MM.1S (cell line): Measurements from ENCODE around the gene CCR9.

ENCODE experiments used
- DNase-seq: peaks from one replicate; pipeline ENCODE4 v3.0.0-alpha.2; 2015
- H2AFZ ChIP-seq: fragments of 300-600 bp; sonication (generic); 2 replicates; pipeline ENCODE4 v1.6.0; 2016; ENCODE audit warnings: antibody characterized with exemption, low read length
- H3F3A ChIP-seq: fragments of 300-600 bp; sonication (generic); 2 replicates; pipeline ENCODE4 v1.6.1; 2016; ENCODE audit warnings: mild to moderate bottlenecking, antibody characterized with exemption, low read length, moderate library complexity, mixed read lengths; ENCODE audit not compliant: insufficient read depth
- H3K27ac ChIP-seq: fragments of 300-600 bp; sonication (generic); 2 replicates; pipeline ENCODE4 v1.5.1; 2016; ENCODE audit warnings: mild to moderate bottlenecking, low read length
- H3K27me3 ChIP-seq: fragments of 300-600 bp; sonication (generic); replicated peaks from 2 replicates; pipeline ENCODE4 v1.6.0; 2016; ENCODE audit warnings: low read length; ENCODE audit not compliant: insufficient read depth
- H3K36me3 ChIP-seq: fragments of 300-600 bp; sonication (generic); replicated peaks from 2 replicates; pipeline ENCODE4 v1.6.1; 2016; ENCODE audit warnings: mild to moderate bottlenecking, low read length, mixed read lengths; ENCODE audit not compliant: insufficient read depth
- H3K4me1 ChIP-seq: fragments of 300-600 bp; sonication (generic); 2 replicates; pipeline ENCODE4 v1.6.1; 2016; ENCODE audit warnings: low read length, mixed read lengths
- H3K4me2 ChIP-seq: fragments of 300-600 bp; sonication (generic); 2 replicates; pipeline ENCODE4 v1.6.0; 2016; ENCODE audit warnings: low read depth, low read length
- H3K4me3 ChIP-seq: fragments of 300-600 bp; sonication (generic); 2 replicates; pipeline ENCODE4 v1.5.1; 2016; ENCODE audit warnings: low read length, mixed read lengths
- H3K79me2 ChIP-seq: fragments of 300-600 bp; sonication (generic); 2 replicates; pipeline ENCODE4 v1.6.1; 2016; ENCODE audit warnings: mixed run types, low read length, mixed read lengths
- H3K9ac ChIP-seq: fragments of 300-600 bp; sonication (generic); 2 replicates; pipeline ENCODE4 v1.6.1; 2016; ENCODE audit warnings: low read length, mixed read lengths
- H3K9me2 ChIP-seq: fragments of 300-600 bp; sonication (generic); replicated peaks from 2 replicates; pipeline ENCODE4 v1.6.1; 2016; ENCODE audit warnings: mild to moderate bottlenecking, low read length, mixed read lengths; ENCODE audit not compliant: insufficient read depth
- H3K9me3 ChIP-seq: fragments of 300-600 bp; sonication (generic); replicated peaks from 2 replicates; pipeline ENCODE4 v1.6.1; 2016; ENCODE audit warnings: mild to moderate bottlenecking, low read length, mixed read lengths; ENCODE audit not compliant: insufficient read depth
- H4K20me1 ChIP-seq: fragments of 300-600 bp; sonication (generic); 2 replicates; pipeline ENCODE4 v1.6.1; 2016; ENCODE audit warnings: mild to moderate bottlenecking, low read length, moderate library complexity, mixed read lengths; ENCODE audit not compliant: insufficient read depth
- EZH2 ChIP-seq: fragments of 300-600 bp; sonication (generic); optimal IDR thresholded peaks from 2 replicates; pipeline ENCODE3; 2017; ENCODE audit warnings: low read depth, mild to moderate bottlenecking, antibody characterized with exemption, low read length, mixed read lengths
- EZH2phosphoT487 ChIP-seq: fragments of 300-600 bp; sonication (generic); IDR thresholded peaks from 2 replicates; pipeline ENCODE4 v1.6.1; 2018; ENCODE audit warnings: antibody characterized with exemption, low read length
- TF ChIP-seq, protein P1 (sequence below): fragments of 300-600 bp; sonication (generic); IDR thresholded peaks from 2 replicates; pipeline ENCODE4 v1.5.1; 2016; ENCODE audit warnings: antibody characterized with exemption, low read length, mixed read lengths

The CCR9 gene

DNA sequence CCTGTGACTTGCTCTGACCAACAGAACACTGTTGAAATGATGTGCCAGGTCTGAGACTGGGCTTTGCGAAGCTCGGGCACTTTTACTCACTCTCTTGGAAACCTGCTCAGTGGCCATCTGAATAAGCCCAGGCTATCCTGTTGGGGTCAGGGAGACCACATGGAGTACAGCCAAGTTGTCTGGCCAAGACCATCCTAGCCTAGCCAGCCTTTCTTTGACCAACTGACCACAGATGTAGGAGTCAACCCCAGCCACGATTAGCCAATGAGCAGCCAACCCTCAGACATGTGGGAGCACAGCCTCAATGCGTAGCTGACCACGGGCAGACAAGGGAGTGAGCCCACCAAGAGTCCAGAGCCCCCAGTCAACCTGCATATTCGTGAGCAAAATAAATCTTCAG lies 26.1 kb downstream of the CCR9 start:
- Histone ChIP-seq H3K36me3 (no peaks in the 10 kb centered on the region), H4K20me1 (no peaks in the 10 kb centered on the region), H3K4me1 (0 out of 2 replicates have a peak, but pooled peaks cover 4% of the 10 kb centered on the region), H3K9me2 (no peaks in the 10 kb centered on the region), H3K9me3 (no peaks in the 10 kb centered on the region), H2AFZ (no peak overlapping the region), H3K27ac (no peak overlapping the region), H3K27me3 (no peaks in the 10 kb centered on the region), H3K4me2 (no peak overlapping the region), H3K79me2 (no peaks in the 10 kb centered on the region), H3K4me3 (no peak overlapping the region), H3F3A (no peaks in the 10 kb centered on the region), H3K9ac (no peak overlapping the region)
- DNase-seq, result no peak
- no peak for TF ChIP-seq EZH2phosphoT487
- TF ChIP-seq, protein P1, sequence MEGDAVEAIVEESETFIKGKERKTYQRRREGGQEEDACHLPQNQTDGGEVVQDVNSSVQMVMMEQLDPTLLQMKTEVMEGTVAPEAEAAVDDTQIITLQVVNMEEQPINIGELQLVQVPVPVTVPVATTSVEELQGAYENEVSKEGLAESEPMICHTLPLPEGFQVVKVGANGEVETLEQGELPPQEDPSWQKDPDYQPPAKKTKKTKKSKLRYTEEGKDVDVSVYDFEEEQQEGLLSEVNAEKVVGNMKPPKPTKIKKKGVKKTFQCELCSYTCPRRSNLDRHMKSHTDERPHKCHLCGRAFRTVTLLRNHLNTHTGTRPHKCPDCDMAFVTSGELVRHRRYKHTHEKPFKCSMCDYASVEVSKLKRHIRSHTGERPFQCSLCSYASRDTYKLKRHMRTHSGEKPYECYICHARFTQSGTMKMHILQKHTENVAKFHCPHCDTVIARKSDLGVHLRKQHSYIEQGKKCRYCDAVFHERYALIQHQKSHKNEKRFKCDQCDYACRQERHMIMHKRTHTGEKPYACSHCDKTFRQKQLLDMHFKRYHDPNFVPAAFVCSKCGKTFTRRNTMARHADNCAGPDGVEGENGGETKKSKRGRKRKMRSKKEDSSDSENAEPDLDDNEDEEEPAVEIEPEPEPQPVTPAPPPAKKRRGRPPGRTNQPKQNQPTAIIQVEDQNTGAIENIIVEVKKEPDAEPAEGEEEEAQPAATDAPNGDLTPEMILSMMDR, result no peak
- no peak for TF ChIP-seq EZH2

DNA sequence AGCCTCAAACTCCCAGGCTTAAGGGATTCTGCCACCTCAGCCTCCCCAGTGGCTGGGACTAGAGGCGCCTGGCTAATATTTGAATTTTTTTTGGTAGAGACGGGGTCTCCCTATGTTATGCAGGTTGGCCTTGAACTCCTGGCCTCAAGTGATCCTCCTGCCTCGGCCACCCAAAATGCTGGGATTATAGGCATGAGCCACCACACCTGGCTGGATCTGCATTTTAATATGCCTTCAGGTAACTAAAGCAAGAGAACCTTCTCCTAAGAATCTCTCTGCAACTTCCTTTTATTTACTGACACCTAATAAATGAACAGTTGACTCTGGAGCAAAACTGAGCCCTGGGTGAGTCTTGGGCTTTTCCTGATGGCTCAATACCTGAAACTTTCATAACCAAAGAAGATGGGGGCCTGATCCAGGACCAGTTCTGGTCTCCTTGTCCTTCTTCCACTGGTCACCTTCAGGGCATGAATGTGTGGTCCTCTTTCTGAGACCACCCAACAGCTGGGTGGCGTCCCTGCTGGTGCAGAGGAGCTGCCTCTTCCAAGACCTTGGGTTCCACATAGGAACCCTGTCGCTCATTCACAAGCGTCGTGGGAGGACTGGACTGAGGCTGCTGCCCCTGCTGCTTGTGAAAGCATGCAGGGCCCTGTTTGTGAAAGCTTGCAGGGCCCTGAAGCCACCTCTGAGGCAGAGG lies 28.2 kb downstream of the CCR9 start:
- no peak overlapping the region for H3K27ac ChIP-seq
- H3K79me2 ChIP-seq, result no peaks in the 10 kb centered on the region
- no peak overlapping the region for H3K9ac ChIP-seq
- no peaks in the 10 kb centered on the region for H3K36me3 ChIP-seq
- TF ChIP-seq, protein P1, result no peak
- no peak for TF ChIP-seq EZH2phosphoT487
- H3K27me3 ChIP-seq, result no peaks in the 10 kb centered on the region
- H3K9me2 ChIP-seq, result no peaks in the 10 kb centered on the region
- H3F3A ChIP-seq, result no peaks in the 10 kb centered on the region
- H3K9me3 ChIP-seq, result no peaks in the 10 kb centered on the region
- DNase-seq, result no peak
- H3K4me1 ChIP-seq, result 0 out of 2 replicates have a peak, but pooled peaks cover 4% of the 10 kb centered on the region
- no peak overlapping the region for H2AFZ ChIP-seq
- no peak overlapping the region for H3K4me3 ChIP-seq
- H3K4me2 ChIP-seq, result no peak overlapping the region
- no peaks in the 10 kb centered on the region for H4K20me1 ChIP-seq

- no peaks in the 10 kb centered on the region for H3F3A ChIP-seq
- no peak for TF ChIP-seq EZH2phosphoT487
- TF ChIP-seq, protein P1, result no peak
- TF ChIP-seq EZH2, result no peak
- no peaks in the 10 kb centered on the region for H3K27me3 ChIP-seq
- no peaks in the 10 kb centered on the region for H4K20me1 ChIP-seq
- H3K36me3 ChIP-seq, result no peaks in the 10 kb centered on the region
- 0 out of 2 replicates have a peak, but pooled peaks cover 4% of the 10 kb centered on the region for H3K4me1 ChIP-seq
- no peak overlapping the region for H3K4me2 ChIP-seq
- H3K27ac ChIP-seq, result no peak overlapping the region
- H3K79me2 ChIP-seq, result no peaks in the 10 kb centered on the region
- H3K4me3 ChIP-seq, result no peak overlapping the region
- DNase-seq, result no peak
- H2AFZ ChIP-seq, result no peak overlapping the region
- no peaks in the 10 kb centered on the region for H3K9me2 ChIP-seq
- H3K9ac ChIP-seq, result no peak overlapping the region
- H3K9me3 ChIP-seq, result no peaks in the 10 kb centered on the region
These were observed 28.7 kb downstream of the CCR9 start for GRCh38 chr3:45915059-45915439.
